Stimulated activated CD8-positive, alpha-beta memory T cell treated with anti-CD3 and anti-CD28 coated beads, Interleukin-7, amount 100 ng/mL, for 1 hour (primary cell): ENCODE measurements around the gene SURF4.
"Not testable (repeated sequence)": the region's sequence is repeated elsewhere in the genome, so short reads cannot be mapped to it uniquely, and the experiment has no call there.

Experiments
- DNase-seq, 2 donors: peaks; one replicate each; pipeline ENCODE4 v3.0.0-alpha.2; 2020; ENCODE audit warnings: low read depth in 2 of 2

The SURF4 gene

DNA sequence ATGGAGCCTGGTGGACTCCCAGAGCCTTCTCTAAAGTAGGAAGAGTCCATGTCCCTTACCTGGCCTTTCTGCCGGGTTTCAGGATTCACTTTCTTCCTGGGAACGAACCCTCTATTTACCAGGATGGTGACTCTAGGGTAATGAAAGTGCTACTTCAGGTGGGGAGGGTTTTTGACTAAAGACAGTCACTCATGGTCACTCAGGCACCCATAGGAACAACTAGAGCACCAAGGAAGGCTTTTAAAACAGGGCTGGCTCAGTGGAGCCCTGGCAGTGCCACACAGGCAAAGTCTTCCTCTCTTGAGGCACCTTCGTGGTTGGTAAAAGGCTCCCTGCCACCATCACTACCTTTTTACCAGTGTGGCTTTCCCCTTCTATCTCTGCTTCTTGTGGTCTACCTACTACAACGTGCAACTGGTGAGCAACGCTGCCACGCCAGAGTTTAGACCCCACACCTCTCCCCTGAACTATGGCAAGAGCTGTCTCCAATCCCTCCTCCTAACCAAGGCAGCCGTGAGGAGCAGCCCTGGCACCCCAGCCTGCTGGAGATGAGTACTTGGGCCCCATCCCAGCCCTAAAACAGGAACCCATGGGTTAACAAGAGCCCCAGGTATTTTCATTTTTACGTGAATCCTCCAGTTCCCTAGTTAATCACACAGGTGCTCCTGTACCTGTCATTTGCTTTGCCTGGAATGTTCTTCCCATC lies 23.1 kb downstream of the SURF4 start:
- DNase-seq, result no peak

DNA sequence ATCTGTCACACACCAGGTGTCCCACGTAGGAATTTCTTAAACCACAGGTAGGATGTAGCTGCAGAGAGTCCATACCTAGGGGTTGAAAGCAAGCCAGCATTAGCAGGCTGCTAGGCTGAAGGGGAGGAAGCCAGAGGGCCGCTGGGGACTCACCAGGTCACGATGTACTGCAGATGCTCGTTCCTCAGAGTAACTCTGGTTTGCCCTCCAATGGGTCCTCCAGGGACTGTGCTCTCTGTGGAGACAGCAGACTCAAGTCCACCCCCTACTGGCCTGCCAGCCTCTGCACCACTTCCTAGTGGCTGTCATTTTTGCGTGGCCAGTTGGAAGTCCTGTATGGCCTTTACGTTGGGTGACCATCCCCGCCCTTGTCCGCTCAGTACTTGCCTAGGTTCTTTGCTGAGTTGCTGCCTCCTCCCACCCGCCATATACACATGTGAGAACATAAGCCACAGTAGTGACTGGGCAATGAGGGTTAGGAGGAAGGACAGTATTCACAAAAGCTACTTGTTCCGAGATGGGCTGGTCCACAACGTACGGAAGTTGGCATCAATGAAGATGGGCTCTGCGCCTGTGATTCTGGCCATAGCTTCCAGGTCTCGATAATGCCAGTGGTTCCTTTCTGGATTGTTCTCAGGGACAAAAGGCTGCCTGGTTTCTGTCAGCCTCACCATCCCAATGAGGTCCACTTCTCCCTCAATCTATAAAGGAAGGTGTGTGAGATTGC lies 23.8 kb downstream of the SURF4 start:
- DNase-seq, result no peak

DNA sequence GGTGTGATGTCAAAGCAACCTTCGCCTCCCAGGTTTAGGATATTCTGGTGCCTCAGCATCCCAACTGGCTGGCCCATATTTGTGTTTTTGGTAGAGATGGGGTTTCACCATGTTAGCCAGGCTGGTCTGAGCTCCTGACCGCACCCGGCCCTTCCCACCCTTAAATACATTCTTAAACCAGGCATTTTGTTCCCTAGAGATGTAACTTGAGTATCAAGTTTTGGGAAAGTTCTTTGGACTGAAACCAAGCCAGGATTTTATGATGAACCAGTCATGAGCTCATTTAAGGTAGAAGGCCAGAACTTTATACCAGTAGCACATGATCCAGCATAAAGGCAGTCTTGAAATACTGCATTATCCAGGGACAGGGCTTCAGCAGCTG lies 24.3 kb downstream of the SURF4 start:
- DNase-seq, result no peak

DNA sequence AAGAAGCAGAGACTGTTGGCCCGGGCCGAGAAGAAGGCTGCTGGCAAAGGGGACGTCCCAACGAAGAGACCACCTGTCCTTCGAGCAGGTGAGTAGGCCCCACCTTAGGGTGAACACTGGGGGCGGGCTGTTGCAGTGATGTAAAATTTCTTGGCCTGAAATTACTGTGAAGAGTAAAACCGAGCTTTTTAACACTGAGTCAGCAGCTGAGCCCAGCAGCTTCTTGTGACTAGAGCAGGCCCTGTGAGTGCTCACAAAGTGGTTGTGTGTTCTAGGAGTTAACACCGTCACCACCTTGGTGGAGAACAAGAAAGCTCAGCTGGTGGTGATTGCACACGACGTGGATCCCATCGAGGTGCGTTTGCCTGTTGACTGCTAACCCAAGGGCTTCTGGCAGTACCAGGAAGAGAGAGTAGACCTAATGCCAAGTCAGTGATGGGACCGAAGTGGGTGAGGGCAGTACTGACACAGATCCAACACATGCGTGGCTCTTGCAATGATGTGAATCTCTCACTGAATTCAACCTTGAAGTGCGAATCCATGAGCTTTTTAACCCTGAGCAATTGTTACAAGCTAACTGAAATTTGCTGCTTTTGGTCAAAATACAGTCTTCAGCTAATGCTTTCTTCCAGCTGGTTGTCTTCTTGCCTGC lies 25.8 kb downstream of the SURF4 start:
- DNase-seq, result no peak

DNA sequence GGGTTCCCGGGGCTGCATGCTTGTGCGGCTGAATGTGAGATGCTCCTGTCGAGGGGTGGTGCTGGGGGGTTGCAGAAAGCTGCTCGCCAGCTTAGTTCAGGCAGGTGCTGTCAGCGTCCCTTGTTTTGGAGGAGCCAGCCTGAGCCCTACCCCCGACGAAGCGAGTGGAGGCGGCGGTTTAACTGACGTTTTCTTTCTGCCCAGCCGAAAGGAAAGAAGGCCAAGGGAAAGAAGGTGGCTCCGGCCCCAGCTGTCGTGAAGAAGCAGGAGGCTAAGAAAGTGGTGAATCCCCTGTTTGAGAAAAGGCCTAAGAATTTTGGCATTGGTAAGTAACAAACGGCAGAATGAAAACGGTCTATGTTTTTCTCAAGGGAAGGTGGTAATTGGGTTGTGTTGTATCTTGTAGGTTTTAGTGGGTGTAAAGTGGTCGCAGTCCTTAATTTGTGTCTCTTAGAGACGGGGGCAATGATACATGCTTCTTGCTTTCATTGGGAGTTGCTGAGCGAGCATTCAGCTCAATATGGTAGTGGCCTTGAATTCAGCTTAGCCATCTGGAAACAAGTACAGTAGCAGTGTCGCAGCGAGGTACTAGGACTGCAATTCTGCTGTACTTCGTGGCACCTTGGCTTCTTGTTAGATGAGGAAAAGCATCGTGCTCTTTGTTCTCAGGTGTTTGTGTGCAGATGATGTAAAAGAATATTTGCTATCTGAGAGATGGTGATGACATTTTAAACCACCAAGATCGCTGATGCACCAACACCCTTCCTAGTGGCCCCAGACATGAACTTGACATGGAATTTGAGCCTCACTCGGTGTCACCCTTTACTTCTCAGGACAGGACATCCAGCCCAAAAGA lies 26.9 kb downstream of the SURF4 start:
- DNase-seq, result no peak

DNA sequence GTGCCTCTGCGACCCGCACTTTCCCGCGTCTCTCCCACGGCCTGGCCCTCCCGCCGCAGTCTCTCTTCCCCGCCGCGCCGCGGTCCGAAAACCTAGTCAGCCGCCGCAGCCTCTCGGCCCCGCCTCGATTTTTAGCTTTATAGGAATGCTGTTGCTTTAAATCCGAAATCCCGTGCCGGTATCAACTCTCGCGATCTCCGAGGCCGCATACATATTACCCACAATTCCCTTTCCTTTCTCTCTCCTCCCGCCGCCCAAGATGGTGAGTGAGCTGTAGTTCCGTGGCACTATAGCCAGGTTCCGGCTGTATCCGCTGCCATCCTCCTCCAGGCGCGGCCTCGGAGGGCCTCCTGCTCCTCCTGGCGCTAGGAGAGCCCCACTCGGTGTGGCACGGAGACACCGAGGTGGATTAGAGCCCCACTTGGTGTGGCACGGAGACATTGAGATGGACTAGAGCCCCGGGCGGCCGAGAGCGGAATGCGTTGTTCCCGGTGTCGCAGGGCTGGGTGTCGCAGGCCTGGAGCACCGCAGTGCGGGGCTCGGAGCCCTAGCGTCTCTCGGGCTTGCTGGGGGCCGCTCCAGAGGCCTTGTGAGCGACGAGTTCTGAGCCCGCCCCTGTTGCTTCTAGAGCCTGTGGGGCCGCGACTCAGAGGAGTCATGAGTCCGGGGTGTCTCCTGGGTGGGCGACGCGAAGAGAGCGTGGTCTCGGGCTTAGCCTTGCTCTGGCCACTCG lies 27.7 kb downstream of the SURF4 start, which contains the start of the genes MED22 and RPL7A:
TSS of gene MED22 (minus strand) at position 147 of the 733 bp plus-strand sequence. CDS start 1,469 bp downstream, outside the sequence.
TSS of gene RPL7A (plus strand) at position 234 of the 733 bp plus-strand sequence. CDS start at position 260, 26 bp downstream.
- peak; percentile 78 to 81 for DNase-seq

DNA sequence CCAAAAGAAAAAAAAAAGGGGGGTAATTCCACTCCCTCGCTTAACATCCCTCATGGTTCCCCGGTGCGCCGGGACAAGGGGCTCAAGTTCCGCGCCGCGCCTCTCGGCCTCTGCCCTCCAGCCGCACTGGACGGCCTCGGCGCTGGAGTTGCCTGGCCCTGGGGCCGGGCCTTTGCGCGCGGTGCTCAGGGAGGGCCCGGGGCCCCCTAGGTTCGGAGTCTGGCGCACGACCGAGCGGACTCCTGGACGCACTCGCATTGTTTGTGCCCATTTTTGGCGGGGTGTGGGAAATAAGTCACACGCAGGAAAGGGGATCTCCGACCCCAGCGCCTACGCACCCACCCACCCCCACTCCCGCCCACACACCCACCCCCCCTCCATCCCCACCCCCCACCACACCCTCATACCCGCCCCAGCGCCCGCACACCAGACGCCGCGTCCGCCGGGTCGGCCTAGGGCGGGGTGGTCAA lies 28.3 kb downstream of the SURF4 start:
- no peak for DNase-seq

DNA sequence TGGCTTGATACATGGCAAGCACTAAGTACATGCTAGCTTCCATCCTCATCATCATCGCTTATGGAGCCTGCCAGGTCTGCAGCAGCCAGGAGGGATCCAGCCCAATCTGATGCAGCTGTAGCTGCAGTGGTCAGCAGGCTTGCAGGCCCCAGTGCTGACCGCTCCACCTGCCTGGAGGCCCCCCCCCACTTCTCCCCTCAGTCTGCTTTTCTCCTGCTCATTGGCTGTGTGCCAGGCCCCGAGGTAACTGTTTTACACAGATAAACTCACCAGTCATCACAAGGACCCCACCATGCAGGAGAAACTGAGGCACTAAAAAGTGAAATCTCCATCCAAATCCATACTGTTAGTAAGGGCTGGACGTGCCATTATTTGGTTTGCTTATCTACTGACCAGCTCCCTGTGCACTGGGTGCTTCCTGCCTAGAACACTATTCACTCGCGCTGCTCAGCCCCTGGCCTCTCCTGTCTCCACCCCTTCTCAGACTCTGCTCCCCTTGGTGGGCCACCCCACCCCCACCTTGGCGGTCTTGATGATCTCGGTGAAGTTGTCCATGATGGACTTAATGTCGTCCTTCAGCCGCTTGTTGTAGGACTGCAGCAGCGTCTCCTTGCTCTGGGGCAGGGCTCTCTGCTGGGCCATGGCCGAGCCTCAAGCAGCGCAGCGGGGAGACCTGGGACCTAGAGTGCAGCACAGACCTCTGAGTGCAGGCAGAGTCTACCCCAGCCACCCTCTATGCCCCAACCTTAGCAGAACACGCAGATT lies 29.7 kb downstream of the SURF4 start:
- no peak for DNase-seq

DNA sequence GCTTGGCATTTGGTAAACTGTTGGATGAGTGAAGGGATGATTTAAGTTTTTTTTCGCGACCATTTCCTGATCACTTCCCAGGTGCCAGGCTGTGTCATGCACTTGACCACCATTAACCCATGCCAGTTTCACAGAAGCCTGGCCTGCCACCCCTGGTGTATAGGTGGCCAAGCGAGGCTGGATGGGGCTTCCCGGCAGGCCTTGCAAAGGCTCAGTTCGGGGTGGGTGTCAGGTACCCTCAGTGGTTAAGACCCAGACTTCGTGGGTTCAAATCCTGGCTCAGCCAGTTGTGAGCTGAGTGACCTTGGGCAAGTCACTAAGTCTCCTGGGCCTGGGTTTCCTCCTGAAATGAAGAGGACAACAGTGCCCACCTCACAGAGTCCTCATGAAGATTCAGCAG lies 30.3 kb downstream of the SURF4 start:
- no peak for DNase-seq

DNA sequence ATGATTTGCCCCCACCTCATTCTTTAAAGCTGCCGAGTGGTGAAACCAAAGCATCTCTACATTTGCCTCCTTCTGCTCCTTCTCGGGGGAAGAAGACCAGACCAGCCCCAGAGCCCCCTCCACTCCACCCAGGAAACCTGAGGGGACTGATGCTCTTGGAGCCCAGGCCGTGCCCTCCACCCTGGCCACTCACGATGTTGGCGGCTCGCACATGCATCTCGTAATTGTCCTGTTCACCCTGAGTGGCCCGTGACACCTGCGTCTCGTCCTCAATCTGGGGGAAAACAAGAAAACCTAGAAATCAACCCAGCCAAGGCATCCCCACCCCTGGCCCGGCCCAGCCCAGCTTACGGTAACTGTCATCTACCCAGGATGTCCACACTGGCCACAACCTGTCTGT lies 30.9 kb downstream of the SURF4 start:
- DNase-seq, result no peak

DNA sequence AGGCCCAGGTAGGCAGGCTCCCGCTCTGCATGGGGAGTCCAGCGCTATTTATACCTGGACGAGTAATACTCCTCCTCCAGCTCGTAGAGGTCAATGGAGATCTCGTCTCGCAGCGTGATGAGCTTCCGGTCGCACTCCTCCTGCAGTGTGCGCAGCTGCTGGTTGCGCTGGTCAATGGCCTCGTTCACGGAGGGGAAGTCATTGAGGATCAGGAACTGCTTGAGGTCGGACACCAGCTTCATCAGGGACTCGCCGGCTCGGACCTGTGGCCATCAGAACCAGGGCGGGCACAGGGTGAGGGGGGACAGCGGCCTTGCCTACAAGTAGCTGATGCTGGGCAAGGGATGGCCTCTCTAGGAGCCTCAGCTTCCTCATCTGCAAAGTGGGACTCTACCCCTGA lies 31.8 kb downstream of the SURF4 start:
- no peak for DNase-seq

DNA sequence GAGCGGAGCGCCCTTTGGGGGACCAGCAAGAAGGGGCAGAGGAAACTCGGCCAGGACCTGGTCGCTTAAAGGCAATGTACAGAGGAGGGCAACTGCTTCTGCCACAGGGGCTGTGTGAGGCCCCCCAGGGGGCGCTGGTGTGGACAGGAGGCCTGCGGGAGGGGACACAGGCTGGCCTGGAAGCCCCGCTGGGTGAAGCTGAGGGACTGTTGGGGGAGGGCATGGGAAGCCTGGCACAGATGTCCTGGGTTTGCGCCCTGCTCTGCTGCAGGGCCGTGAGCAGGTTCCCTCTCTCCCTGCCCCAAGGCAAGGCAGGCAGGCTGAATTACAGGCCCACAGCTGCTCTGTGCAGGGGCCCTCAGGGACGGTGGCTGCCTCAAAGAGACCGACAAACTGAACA lies 33.3 kb downstream of the SURF4 start:
- DNase-seq, result no peak

DNA sequence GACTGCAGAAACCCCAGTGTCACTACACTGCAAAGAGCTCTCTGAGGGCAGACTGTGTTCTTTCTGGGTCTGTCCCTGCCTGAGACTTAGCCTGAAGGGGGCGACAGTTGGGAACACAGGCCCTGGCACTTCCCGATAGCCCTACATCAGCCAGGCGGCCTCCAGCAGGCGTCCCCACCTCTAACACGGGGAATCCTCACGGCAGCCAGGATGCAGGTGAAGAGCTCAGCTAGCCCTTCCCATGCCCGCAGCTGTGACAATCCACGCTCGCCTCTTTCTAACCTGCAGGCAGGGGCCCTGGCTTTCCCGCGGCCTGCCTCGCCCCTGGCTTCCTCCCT lies 33.8 kb downstream of the SURF4 start:
- DNase-seq, result no peak

DNA sequence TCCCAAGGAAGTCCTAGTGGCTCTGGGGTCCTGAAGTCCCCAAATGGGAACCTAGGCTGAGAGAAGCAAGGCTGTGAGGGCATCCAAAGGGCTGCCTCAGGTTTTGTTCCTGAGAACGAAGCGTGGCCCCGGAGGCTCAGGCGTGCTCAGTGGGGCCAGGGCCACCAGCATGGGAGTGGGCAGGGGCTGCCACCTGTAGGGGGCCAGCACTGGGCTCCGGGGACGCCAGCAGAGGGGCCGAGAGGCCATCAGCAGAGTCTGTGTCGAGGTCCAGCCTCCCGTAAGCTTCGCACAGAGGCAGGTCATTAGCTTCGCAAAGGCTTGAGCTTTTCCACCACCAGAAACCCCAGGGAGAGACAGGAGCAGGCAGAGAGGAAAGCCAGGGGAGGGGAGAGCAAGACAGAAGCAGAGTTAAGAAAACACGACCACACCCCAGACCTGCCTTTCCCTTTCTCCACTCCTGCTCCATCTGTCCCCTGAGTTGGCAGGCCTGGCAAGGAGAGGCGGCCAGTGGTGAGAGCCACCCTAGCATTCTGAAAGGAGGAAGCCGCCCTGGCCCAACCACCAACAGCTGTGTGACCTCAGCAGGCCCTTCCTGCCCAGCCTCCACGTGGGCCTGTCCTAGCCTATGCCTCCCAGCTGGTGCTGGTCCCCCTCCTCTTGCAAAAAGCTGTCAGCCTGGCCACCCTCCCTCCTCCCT lies 34.3 kb downstream of the SURF4 start:
- DNase-seq, result no peak

DNA sequence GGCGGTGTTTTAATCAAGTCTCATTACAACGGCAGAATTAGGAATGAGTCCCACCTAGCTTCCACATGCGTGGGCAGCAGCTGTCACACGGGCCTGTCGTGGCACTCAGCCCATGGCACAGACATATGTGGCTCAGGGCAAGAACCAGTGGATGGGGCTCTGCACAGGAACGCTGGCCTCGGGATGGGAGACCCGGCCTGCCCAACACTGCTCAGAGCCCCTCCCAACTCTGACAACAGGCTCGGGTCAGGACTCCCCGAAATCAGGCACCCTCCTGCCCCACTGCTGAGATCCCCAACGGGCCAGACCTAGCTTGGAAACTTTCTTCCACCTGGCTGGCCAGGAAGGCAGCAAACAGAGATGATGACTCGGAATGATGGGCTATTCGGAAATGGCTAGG lies 34.9 kb downstream of the SURF4 start:
- DNase-seq, result no peak

DNA sequence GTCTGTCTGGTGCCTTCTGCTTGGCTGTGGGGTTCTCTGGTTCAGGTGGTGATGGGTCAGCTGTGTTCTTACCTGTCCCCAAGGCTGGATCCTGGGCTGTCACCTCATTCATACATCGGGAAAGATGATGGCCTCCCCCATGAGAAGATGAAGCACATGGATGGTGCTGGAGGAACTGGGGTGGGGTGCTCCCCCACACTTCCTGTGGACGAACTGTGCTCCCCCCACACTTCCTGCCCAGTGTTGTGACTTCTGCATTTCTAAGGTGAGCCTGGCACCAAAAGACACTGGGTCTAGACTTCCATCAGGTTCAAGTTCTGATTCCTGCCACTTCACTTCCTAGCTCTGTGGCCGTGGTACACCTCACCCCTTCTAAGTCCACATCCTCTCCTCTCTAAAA lies 35.6 kb downstream of the SURF4 start:
- no peak for DNase-seq

DNA sequence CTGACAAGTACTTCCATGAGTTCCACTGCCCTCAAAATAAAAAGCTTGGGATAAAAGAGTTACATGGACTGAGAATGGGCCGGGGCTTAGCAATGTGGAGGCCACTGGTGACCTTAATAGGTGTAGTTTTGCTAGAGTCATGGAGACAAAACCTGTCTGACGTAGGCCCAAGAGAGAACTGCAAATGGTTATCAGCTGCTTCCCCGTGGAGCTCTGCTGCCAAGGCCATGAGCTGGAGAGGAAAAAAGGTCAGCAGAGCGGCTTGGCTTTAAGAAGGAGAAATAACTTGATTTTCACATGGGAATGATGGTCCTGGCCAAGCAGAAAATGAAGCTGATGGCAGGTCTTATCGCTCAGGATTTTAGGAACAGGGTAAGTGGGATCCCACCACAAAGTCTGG lies 36.2 kb downstream of the SURF4 start:
- DNase-seq, result no peak

DNA sequence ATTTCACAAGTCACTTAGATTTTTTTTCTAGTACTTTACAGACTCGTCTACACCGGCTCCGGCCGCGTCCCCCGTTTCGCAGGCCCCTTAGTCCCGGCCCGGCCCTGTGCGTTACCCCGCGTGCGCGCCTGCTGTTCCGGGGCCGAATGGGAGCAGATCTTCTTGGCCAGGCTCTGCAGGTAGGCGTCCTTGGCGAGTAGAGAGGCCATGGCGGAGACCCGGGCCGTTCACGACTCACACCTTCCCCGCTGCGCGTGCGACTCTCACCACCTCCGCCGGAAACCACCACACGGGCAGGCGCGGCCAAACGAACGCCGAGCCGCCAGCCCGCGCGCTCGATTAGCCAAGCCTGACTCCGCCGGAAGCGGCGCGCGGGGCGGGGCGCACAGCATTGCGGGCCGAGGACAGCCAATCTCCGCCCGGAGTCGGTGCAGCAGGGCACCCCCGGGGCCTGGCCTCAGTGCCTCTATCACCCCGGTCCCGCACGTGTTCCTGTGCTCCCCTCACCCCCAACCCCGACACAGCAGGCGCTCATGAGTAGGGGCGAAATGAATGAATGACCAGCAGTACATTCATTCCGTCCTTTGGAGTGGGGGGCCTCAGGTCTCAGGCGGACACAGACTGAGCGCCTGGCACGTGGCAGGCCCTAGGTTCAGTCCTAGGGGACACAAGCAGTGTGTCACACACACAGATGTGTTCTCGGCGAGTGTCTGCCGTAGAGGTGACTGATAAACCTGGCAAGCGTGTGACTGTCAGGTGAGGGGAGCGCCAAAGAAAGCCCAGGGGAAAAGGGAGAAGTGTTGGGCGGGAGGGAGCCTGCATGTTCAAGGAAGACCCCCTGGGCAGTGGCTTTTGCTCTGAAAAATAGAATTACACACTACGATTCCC lies 39.7 kb downstream of the SURF4 start, which contains the start of gene SURF6:
TSS of gene SURF6 (minus strand) at position 265 of the 888 bp plus-strand sequence. CDS start at position 209, 56 bp downstream.
- peak; percentile 84 to 85 for DNase-seq

DNA sequence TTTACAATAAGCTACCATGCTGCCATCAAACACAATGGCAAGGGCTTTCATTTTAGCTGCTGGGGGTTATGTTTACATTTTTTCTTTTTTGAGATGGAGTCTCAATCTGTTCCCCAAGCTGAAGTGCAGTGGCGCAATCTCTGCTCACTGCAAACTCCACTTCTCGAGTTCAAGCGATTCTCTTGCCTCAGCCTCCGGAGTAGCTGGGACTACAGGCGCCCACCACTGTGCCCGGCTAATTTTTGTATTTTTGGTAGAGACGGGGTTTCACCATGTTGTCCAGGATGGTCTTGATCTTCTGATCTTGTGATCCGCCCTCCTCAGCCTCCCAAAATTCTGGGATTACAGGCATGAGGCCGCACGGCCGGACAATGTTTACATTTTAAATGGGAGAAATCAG lies 41.0 kb downstream of the SURF4 start:
- DNase-seq, result not testable (repeated sequence)
